Measurements from ENCODE around the gene RSPRY1.

Gene RSPRY1

GRCh38 chr16:57224651-57225335 is 38.7 kb downstream of the RSPRY1 start:
- no peak for DNase-seq (ENCODE audit: low spot score)

GRCh38 chr16:57225978-57226377 is 39.8 kb downstream of the RSPRY1 start:
- no peak for DNase-seq (ENCODE audit: low spot score)

- DNase-seq (ENCODE audit: low spot score): no peak
These were observed 40.8 kb downstream of the RSPRY1 start for GRCh38 chr16:57226701-57227621.

- DNase-seq (ENCODE audit: low spot score): no peak
These were observed 43.0 kb downstream of the RSPRY1 start for GRCh38 chr16:57229079-57229478.

GRCh38 chr16:57231821-57232350 is 45.8 kb downstream of the RSPRY1 start:
- no peak for DNase-seq (ENCODE audit: low spot score)

- DNase-seq (ENCODE audit: low spot score): no peak
These were observed 48.0 kb downstream of the RSPRY1 start for GRCh38 chr16:57233944-57234706.

GRCh38 chr16:57234707-57235092 is 48.6 kb downstream of the RSPRY1 start:
- no peak for DNase-seq (ENCODE audit: low spot score)

GRCh38 chr16:57235128-57236021 is 49.2 kb downstream of the RSPRY1 start:
- no peak for DNase-seq (ENCODE audit: low spot score)

- no peak for DNase-seq (ENCODE audit: low spot score)
These were observed 49.9 kb downstream of the RSPRY1 start for GRCh38 chr16:57236022-57236350.

- no peak for DNase-seq (ENCODE audit: low spot score)
These were observed 52.6 kb downstream of the RSPRY1 start for GRCh38 chr16:57238682-57239081.

GRCh38 chr16:57239107-57239506 is 53.0 kb downstream of the RSPRY1 start:
- DNase-seq (ENCODE audit: low spot score): no peak

- DNase-seq (ENCODE audit: low spot score): no peak
These were observed 54.7 kb downstream of the RSPRY1 start for GRCh38 chr16:57240851-57241250.

- DNase-seq (ENCODE audit: low spot score): no peak
These were observed 56.5 kb downstream of the RSPRY1 start for GRCh38 chr16:57242650-57243049.

- DNase-seq (ENCODE audit: low spot score): no peak
These were observed 58.3 kb downstream of the RSPRY1 start for GRCh38 chr16:57244463-57244766.

GRCh38 chr16:57244767-57245471 is 58.8 kb downstream of the RSPRY1 start, which contains the start of gene ARL2BP:
Gene ARL2BP (plus strand): TSS chr16:57245259. CDS start chr16:57245368, 109 bp downstream.
- DNase-seq (ENCODE audit: low spot score): peak; percentile 97

GRCh38 chr16:57245472-57246113 is 59.5 kb downstream of the RSPRY1 start:
- DNase-seq (ENCODE audit: low spot score): peak; percentile 31

- no peak for DNase-seq (ENCODE audit: low spot score)
These were observed 65.2 kb downstream of the RSPRY1 start for GRCh38 chr16:57251352-57251751.

GRCh38 chr16:57252148-57252721 is 66.1 kb downstream of the RSPRY1 start:
- no peak for DNase-seq (ENCODE audit: low spot score)

- DNase-seq (ENCODE audit: low spot score): no peak
These were observed 67.3 kb downstream of the RSPRY1 start for GRCh38 chr16:57253466-57253865.
